AG04449 (cell line): ENCODE measurements around the gene AGBL3.

ENCODE experiments used
- CTCF ChIA-PET: fragments of 350-600 bp; formaldehyde crosslinking; extraction: SDS; loops from one replicate; lab custom pipeline; 2021; ENCODE audit warnings: antibody characterized with exemption; lab: Yijun Ruan, JAX
- POLR2A ChIA-PET: fragments of 400-600, 350-600 bp; formaldehyde crosslinking; extraction: SDS; loops from one replicate; lab custom pipeline; 2020; ENCODE audit warnings: antibody characterized with exemption, inconsistent platforms; lab: Yijun Ruan, JAX
- DNase-seq: peaks from one replicate; pipeline ENCODE4 v3.0.0-alpha.2; 2010; ENCODE audit warnings: low read depth, low spot score
- H3K4me3 ChIP-seq: 2 replicates; pipeline ENCODE4 v1.5.1; 2011; ENCODE audit warnings: low read depth, mild to moderate bottlenecking, control low read depth, low read length
- CTCF ChIP-seq: IDR thresholded peaks from one replicate; pipeline ENCODE4 v1.5.1; 2011; ENCODE audit warnings: mild to moderate bottlenecking, moderate library complexity, low read length, control low read depth, inconsistent platforms; ENCODE audit not compliant: insufficient read depth; ENCODE audit errors: missing control alignments

Gene AGBL3

GRCh38 chr7:135075716-135076115, 89.4 kb downstream of the AGBL3 start:
- no peak for TF ChIP-seq CTCF
- H3K4me3 ChIP-seq: no peak overlapping the region
- no peak for DNase-seq
- CTCF ChIA-PET: no interaction called here
- POLR2A ChIA-PET: no interaction called here

GRCh38 chr7:135076882-135077281, 90.6 kb downstream of the AGBL3 start:
- TF ChIP-seq CTCF: no peak
- no peak for DNase-seq
- H3K4me3 ChIP-seq: no peak overlapping the region
- ChIA-PET CTCF (no interaction called here), POLR2A (no interaction called here)

- DNase-seq: no peak
- H3K4me3 ChIP-seq: no peak overlapping the region
- CTCF ChIA-PET: no interaction called here
- no peak for TF ChIP-seq CTCF
- POLR2A ChIA-PET: no interaction called here
These were observed 91.3 kb downstream of the AGBL3 start for GRCh38 chr7:135077642-135078041.

- H3K4me3 ChIP-seq: no peak overlapping the region
- no peak for TF ChIP-seq CTCF
- POLR2A ChIA-PET: no interaction called here
- no peak for DNase-seq
- CTCF ChIA-PET: no interaction called here
These were observed 91.7 kb downstream of the AGBL3 start for GRCh38 chr7:135078051-135078450.

GRCh38 chr7:135079068-135079467, 92.8 kb downstream of the AGBL3 start:
- no peak for TF ChIP-seq CTCF
- ChIA-PET CTCF (no interaction called here), POLR2A (no interaction called here)
- DNase-seq: no peak
- H3K4me3 ChIP-seq: no peak overlapping the region

GRCh38 chr7:135083005-135083404, 96.7 kb downstream of the AGBL3 start:
- no peak for DNase-seq
- POLR2A ChIA-PET: no interaction called here
- TF ChIP-seq CTCF: no peak
- no peak overlapping the region for H3K4me3 ChIP-seq
- CTCF ChIA-PET: no interaction called here
